Mucosa of rectum (tissue), 2 donors: Measurements from ENCODE around the gene LIPA.

Experiments
- H3K27ac ChIP-seq, 2 donors: one replicate each; pipeline ENCODE4 v1.7.0; 2013; ENCODE audit warnings: inconsistent platforms in 2 of 2, low read depth in 2 of 2, low read length in 2 of 2
- H3K27me3 ChIP-seq, 2 donors: one replicate each; pipeline ENCODE4 v1.7.0; 2013; ENCODE audit warnings: low read length in 2 of 2; ENCODE audit not compliant: control insufficient read depth in 2 of 2, insufficient read depth in 2 of 2
- H3K36me3 ChIP-seq, 2 donors: one replicate each; pipeline ENCODE4 v1.7.0; 2013; ENCODE audit warnings: low read length in 2 of 2; ENCODE audit not compliant: control insufficient read depth in 2 of 2, insufficient read depth in 2 of 2
- H3K4me1 ChIP-seq, 2 donors: one replicate each; pipeline ENCODE4 v1.7.0; 2013; ENCODE audit warnings: low read length in 2 of 2, mild to moderate bottlenecking in 1 of 2; ENCODE audit not compliant: control insufficient read depth in 2 of 2, insufficient read depth in 2 of 2
- H3K4me3 ChIP-seq, 2 donors: one replicate each; pipeline ENCODE4 v1.7.0; 2013; ENCODE audit warnings: low read length in 2 of 2
- H3K9ac ChIP-seq, 2 donors: one replicate each; pipeline ENCODE4 v1.7.0; 2013; ENCODE audit warnings: low read length in 2 of 2, low read depth in 1 of 2, mild to moderate bottlenecking in 1 of 2
- H3K9me3 ChIP-seq, 2 donors: one replicate each; pipeline ENCODE4 v1.7.0; 2013; ENCODE audit warnings: low read length in 2 of 2; ENCODE audit not compliant: control insufficient read depth in 2 of 2
- donor health status: healthy.
- donor health status: Normal muscosa, but diverticular disease.

The LIPA gene

DNA sequence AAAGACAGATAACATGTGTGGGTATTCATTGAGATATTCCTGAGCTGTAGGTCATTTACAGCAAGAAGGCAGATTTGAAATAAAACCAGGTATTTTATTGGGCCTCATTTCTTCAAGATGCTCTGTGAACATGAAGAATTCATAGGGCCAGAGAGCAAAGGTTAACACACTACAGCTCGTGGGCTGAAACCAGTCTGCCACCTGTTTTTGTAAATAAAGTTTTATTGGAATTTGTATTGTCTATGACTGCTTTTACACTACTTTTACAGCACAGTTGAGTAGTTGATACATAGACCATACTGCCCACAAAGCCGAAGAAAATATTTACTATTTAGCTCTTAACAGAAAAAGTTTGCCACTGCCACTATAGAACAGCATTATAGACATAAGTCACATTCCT, 22.1 kb upstream of the LIPA start:
- no peak overlapping the region for H3K9ac ChIP-seq
- H3K27me3 ChIP-seq = no peaks in the 10 kb centered on the region

DNA sequence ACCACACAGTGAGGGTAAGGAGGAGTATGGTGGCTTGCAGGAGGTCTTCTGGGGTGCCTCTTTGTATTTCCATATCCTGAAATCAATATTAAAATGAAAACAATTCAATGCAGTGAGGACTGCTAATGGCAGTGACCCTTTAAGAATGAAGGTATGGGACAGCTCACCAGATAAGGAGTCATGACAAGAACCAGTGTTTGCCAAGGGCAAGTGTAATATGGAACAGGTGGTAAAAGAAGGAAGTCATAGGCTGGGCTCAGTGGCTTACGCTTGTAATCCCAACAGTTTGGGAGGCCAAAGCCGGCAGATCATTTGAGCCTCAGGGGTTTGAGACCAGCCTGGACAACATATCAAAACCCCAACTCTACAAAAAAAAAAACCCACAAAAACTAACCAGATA, 20.0 kb upstream of the LIPA start:
- no peak overlapping the region for H3K9ac ChIP-seq
- peaks cover 0 to 7% of the 10 kb centered on the region in 2 donors for H3K4me1 ChIP-seq
- no peak overlapping the region for H3K4me3 ChIP-seq
- H3K9me3 ChIP-seq = no peaks in the 10 kb centered on the region
- H3K27me3 ChIP-seq = no peaks in the 10 kb centered on the region
- no peaks in the 10 kb centered on the region for H3K36me3 ChIP-seq
- no peak overlapping the region for H3K27ac ChIP-seq

More for the DNA sequence above, 22.1 kb upstream of the LIPA start:
- H3K9me3 ChIP-seq = no peaks in the 10 kb centered on the region
- no peak overlapping the region for H3K4me3 ChIP-seq
- peaks cover 0 to 11% of the 10 kb centered on the region in 2 donors for H3K4me1 ChIP-seq
- H3K27ac ChIP-seq = no peak overlapping the region
- H3K36me3 ChIP-seq = no peaks in the 10 kb centered on the region

DNA sequence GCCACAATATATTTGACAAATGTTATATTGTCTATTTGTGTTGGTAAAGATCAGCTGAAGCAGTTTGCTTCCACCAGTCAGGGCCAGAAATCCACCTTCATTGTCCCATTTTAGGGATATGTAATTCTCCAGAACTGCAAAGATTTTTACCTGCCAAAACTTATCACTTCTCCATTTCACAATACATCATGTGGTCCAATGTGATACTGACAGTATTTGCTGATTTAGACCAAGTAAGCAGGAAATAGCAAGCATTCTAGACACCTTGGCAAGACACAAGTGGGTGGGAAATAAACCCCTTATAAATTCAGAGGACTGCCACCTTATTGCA, 18.5 kb upstream of the LIPA start:
- no peaks in the 10 kb centered on the region for H3K36me3 ChIP-seq
- H3K4me3 ChIP-seq = no peak overlapping the region
- no peak overlapping the region for H3K27ac ChIP-seq
- H3K9ac ChIP-seq = no peak overlapping the region
- no peaks in the 10 kb centered on the region for H3K9me3 ChIP-seq
- H3K4me1 ChIP-seq = peaks cover 0 to 7% of the 10 kb centered on the region in 2 donors
- no peaks in the 10 kb centered on the region for H3K27me3 ChIP-seq

DNA sequence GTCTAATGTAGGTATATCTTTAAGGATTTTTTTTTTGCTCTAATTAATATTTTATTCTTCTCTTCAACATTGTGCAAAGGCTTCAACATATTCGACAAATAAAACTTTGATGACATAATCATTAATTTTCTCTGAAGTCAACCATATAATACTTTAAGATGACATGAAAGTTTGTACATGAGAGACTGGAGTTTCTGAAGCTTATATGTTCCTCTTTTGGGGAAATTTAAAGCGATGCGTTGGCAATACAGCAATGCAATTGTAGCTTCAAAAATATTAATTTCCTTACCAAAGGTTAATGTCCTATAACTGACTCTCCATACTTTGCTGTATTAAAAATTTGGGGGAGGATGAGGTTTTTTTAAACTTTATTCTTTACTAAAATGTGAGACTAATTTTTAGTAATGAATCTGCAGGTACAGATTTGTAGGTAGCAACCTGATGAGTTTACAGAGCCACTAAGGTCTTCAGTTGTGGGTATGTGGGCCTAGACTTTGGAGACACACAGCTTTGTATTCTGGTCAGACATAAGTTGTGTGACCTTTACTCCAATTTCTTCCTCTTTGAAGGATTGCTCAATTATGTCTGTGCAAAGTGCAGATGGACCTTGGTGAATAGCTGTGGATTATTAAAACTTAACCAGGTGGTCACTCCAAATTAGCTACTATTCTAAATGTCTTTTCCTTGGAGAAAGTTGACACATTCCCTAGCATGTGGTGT, 18.0 kb upstream of the LIPA start:
- Histone ChIP-seq H3K4me3 (no peak overlapping the region), H3K27me3 (no peaks in the 10 kb centered on the region), H3K36me3 (no peaks in the 10 kb centered on the region), H3K27ac (no peak overlapping the region), H3K4me1 (peaks cover 0 to 7% of the 10 kb centered on the region in 2 donors), H3K9me3 (no peaks in the 10 kb centered on the region), H3K9ac (no peak overlapping the region)

DNA sequence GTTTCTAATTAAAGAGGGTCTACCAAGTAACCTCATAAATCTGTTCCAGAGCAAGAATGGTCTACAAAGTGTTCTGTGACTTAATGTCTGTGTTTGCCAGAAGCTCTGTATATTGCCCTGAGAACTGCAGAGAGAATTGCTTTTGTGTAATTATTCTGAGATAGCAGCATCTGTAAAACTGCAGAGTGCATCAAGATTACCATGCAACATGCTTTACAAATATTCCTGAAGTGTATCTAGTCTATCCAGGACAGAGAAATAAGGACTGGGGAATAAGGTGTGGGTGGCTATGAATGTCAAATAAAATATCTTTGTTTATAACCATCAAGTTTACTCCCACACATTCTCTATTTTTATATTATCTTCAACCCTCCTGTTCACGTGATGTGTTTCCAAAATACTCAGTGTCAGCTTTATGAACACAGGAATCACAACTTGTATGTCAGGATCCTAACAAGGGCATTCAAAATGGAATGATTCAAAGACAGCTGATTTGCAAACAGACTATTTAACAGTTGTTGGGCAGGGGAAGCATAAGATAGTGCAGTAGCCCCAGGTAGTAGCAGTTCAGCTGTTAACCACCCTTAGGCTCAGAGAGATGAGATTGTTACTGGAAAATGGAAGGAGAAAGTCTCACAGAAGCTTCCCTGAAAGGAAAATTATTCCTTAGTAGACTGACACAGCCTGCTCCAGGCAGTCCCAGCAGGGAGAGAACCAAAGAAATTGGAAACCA, 15.3 kb upstream of the LIPA start:
- peaks cover 0 to 4% of the 10 kb centered on the region in 2 donors for H3K4me1 ChIP-seq
- H3K9ac ChIP-seq = no peak overlapping the region
- H3K9me3 ChIP-seq = no peaks in the 10 kb centered on the region
- H3K27ac ChIP-seq = no peak overlapping the region
- no peak overlapping the region for H3K4me3 ChIP-seq
- H3K27me3 ChIP-seq = no peaks in the 10 kb centered on the region
- no peaks in the 10 kb centered on the region for H3K36me3 ChIP-seq

DNA sequence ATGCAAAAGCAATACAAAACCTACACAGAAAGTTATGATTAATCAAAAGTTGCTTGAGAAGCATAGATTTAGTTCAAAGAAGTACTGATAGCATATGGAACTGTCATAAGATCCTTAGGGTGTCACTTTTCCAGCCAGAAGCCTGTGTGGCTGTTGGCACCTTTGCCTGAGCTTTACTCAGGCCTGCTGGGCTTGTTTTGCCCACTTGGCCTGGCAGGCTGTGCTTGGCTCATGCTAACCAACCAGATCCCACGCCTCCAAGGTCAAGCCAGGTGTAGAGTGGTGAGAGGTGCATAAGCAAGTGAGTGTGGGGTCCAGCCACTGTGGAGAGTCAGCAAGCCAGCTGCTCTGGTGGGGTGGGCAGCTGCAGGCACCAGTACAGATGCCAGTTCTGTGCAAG, 12.0 kb upstream of the LIPA start:
- H3K4me1 ChIP-seq = peaks cover 0 to 4% of the 10 kb centered on the region in 2 donors
- no peak overlapping the region for H3K27ac ChIP-seq
- no peak overlapping the region for H3K9ac ChIP-seq
- H3K4me3 ChIP-seq = no peak overlapping the region
- no peaks in the 10 kb centered on the region for H3K27me3 ChIP-seq
- no peaks in the 10 kb centered on the region for H3K9me3 ChIP-seq
- H3K36me3 ChIP-seq = no peaks in the 10 kb centered on the region

DNA sequence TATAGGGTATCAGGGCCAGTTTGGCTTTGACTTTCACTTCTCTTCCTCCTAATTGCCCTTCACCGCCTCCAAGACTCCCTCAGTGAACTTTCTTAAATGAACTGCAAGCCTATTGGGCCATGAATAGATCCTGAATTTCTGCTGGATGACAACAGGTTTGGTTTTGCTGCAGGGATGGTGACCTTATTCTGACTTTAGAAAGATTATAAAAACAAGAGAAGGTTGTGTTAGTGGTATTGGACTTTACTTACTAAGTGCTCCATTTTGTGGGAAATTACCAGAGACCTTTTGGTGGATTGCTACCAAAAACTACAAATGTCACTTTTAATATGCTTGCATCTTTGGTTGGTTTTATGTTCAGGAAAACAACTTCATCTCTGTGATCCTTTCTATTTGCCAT, 11.5 kb upstream of the LIPA start:
- no peaks in the 10 kb centered on the region for H3K9me3 ChIP-seq
- no peak overlapping the region for H3K9ac ChIP-seq
- H3K4me3 ChIP-seq = no peak overlapping the region
- H3K4me1 ChIP-seq = peaks cover 0 to 4% of the 10 kb centered on the region in 2 donors
- no peaks in the 10 kb centered on the region for H3K27me3 ChIP-seq
- H3K36me3 ChIP-seq = no peaks in the 10 kb centered on the region
- H3K27ac ChIP-seq = no peak overlapping the region

DNA sequence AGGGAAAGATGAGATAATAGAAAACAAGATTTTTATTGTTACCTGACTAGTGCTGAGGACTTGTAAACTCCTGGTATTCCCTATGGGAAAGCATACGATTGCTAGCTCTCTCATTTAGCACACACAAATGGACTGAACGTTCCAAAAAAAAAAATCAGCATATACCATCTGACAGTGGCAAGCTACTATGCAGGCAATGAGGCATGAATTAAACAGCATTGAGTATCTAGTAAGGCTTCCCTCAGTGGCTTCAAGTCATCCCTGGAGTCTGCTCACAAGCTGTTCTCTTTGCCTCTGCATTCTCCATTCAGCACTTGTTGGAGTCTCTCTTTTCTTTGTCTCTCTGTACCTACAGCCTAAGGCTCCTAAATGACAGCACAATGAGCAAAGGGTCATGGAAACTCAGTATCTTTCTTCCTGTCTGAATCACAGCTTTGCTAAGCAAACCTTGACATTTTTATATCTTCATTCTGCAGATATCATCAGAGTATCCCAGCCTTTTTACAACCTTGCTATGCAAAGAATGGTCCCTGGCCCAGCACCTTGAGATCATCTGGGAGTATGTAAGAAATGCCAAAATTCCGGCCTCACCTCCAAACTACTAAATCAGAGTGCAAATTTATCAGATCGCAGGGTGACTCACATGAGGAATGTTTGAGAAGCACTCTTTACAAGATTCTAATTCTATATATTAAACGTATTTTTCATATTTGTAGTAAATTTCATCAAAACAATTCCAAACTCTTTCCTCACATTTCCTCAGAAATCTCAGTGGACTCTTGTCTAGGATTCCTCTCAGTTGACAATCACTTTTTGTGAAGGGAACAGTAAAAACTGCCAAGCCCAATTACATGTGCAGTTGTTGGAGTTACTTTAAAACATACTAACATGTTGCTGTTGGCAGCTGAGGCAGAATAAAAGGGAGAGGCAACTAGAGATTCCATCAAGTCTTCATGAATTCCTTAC, 10.8 kb upstream of the LIPA start:
- Histone ChIP-seq H3K36me3 (no peaks in the 10 kb centered on the region), H3K4me3 (no peak overlapping the region), H3K27me3 (no peaks in the 10 kb centered on the region), H3K9ac (no peak overlapping the region), H3K27ac (no peak overlapping the region), H3K4me1 (peaks cover 0 to 4% of the 10 kb centered on the region in 2 donors), H3K9me3 (no peaks in the 10 kb centered on the region)

DNA sequence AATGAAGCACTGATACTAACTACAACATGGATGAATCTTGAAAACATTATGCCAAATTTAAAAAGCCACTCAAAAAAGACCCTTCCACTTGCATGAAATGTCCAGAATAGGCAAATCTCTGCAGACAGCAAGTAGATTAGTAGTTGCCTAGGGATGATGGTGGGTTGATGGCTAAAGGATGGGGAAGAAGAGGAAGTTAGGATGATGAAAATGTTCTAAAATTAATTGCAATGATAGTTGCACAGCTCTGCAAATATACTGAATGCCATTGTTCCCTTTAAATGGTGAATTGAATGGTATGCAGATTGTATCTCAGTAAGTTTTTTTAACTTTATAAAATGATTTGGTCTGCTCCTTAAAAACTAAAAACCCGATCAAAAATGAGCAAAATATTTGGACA, 7.3 kb upstream of the LIPA start:
- Histone ChIP-seq H3K27ac (no peak overlapping the region), H3K4me1 (no peaks in the 10 kb centered on the region), H3K4me3 (no peak overlapping the region)

DNA sequence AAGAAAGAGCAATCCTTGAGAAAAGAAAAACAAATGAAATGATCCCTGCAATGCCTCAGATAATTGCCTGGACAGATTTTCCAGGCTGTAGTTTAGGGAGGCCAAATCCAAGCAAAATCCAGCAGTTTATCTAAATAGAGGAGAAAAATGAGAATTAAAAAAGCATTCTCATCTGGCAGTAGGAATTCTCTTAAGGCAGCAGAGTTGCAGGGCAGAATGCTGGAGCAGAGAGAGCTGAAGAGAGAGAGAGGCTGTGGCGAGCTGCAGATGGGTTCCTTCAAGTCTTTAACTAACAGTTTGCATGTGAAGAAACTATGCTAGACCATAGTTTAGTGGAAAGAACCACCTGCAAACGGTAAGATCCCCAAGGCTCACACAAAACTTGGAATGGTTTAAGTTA, 6.0 kb upstream of the LIPA start:
- Histone ChIP-seq H3K27me3 (no peaks in the 10 kb centered on the region), H3K9me3 (no peaks in the 10 kb centered on the region), H3K36me3 (no peaks in the 10 kb centered on the region), H3K9ac (no peak overlapping the region), H3K4me1 (no peaks in the 10 kb centered on the region), H3K27ac (no peak overlapping the region), H3K4me3 (no peak overlapping the region)

More for the DNA sequence above, 7.3 kb upstream of the LIPA start:
- Histone ChIP-seq H3K36me3 (no peaks in the 10 kb centered on the region), H3K9ac (no peak overlapping the region), H3K27me3 (no peaks in the 10 kb centered on the region), H3K9me3 (no peaks in the 10 kb centered on the region)
